ENCODE results near the gene LRRC15.

DNA sequence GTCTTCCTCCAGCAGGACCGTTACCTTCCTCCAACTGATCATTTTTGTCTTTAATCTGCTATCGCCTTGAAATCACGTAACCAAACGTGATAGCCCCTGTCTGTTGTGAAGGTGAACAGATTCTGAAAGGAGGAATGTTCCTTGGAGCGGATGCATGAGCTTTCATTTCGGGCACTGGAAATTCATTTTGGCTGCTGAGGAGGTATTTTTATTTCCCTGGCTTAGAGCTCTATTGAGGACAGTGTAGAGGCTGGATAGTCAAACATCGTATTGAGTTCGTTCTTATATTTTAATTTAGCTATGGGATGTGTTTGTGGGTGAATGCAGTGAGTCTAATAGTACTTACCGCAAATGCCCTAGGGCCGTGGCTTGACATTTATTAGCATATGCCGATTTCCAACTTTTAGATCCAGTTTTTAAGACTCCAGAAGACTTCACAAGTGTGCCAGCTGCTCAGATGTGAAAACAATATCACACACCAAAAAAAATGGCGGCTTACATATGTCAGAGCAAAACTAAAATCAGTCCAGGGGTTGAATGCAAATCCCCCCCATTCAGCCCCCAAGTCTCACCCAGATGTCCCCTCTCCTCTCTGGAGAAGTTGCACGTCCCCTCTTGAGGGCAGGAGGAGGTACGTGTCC lies 40.5 kb downstream of the LRRC15 start:
- TF ChIP-seq, protein P1, sequence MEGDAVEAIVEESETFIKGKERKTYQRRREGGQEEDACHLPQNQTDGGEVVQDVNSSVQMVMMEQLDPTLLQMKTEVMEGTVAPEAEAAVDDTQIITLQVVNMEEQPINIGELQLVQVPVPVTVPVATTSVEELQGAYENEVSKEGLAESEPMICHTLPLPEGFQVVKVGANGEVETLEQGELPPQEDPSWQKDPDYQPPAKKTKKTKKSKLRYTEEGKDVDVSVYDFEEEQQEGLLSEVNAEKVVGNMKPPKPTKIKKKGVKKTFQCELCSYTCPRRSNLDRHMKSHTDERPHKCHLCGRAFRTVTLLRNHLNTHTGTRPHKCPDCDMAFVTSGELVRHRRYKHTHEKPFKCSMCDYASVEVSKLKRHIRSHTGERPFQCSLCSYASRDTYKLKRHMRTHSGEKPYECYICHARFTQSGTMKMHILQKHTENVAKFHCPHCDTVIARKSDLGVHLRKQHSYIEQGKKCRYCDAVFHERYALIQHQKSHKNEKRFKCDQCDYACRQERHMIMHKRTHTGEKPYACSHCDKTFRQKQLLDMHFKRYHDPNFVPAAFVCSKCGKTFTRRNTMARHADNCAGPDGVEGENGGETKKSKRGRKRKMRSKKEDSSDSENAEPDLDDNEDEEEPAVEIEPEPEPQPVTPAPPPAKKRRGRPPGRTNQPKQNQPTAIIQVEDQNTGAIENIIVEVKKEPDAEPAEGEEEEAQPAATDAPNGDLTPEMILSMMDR (conservative IDR thresholded peaks at IDR 0.05; ENCODE audit: low read depth in 2 of 2): no peak
- TF ChIP-seq, protein P2, sequence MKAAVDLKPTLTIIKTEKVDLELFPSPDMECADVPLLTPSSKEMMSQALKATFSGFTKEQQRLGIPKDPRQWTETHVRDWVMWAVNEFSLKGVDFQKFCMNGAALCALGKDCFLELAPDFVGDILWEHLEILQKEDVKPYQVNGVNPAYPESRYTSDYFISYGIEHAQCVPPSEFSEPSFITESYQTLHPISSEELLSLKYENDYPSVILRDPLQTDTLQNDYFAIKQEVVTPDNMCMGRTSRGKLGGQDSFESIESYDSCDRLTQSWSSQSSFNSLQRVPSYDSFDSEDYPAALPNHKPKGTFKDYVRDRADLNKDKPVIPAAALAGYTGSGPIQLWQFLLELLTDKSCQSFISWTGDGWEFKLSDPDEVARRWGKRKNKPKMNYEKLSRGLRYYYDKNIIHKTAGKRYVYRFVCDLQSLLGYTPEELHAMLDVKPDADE (IDR thresholded peaks at IDR 0.05): no peak
- TF ChIP-seq CREB1 (CRISPR knock-in tag; IDR thresholded peaks at IDR 0.05; ENCODE audit: low read depth) (no peak), EZH2phosphoT487 (IDR thresholded peaks at IDR 0.05; ENCODE audit: unreplicated experiment) (no peak), JUNB (IDR thresholded peaks at IDR 0.05; ENCODE audit: unreplicated experiment) (no peak), EZH2 (IDR thresholded peaks at IDR 0.05; ENCODE audit: low read depth, unreplicated experiment) (no peak), POLR2AphosphoS5 (IDR thresholded peaks at IDR 0.05; ENCODE audit: low read depth) (no peak), ZNF331 (CRISPR knock-in tag; IDR thresholded peaks at IDR 0.05; ENCODE audit: low read depth) (no peak), NANOG (IDR thresholded peaks at IDR 0.05; ENCODE audit: borderline replicate concordance) (no peak)
- TF ChIP-seq, protein P3, sequence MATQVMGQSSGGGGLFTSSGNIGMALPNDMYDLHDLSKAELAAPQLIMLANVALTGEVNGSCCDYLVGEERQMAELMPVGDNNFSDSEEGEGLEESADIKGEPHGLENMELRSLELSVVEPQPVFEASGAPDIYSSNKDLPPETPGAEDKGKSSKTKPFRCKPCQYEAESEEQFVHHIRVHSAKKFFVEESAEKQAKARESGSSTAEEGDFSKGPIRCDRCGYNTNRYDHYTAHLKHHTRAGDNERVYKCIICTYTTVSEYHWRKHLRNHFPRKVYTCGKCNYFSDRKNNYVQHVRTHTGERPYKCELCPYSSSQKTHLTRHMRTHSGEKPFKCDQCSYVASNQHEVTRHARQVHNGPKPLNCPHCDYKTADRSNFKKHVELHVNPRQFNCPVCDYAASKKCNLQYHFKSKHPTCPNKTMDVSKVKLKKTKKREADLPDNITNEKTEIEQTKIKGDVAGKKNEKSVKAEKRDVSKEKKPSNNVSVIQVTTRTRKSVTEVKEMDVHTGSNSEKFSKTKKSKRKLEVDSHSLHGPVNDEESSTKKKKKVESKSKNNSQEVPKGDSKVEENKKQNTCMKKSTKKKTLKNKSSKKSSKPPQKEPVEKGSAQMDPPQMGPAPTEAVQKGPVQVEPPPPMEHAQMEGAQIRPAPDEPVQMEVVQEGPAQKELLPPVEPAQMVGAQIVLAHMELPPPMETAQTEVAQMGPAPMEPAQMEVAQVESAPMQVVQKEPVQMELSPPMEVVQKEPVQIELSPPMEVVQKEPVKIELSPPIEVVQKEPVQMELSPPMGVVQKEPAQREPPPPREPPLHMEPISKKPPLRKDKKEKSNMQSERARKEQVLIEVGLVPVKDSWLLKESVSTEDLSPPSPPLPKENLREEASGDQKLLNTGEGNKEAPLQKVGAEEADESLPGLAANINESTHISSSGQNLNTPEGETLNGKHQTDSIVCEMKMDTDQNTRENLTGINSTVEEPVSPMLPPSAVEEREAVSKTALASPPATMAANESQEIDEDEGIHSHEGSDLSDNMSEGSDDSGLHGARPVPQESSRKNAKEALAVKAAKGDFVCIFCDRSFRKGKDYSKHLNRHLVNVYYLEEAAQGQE (IDR thresholded peaks at IDR 0.05; ENCODE audit: unreplicated experiment): no peak
